Kidney tubule cell (primary cell): ENCODE measurements around the gene COX6B2.

ENCODE experiments used
- DNase-seq: peaks from one replicate; pipeline ENCODE4 v3.0.0-alpha.2; 2018; ENCODE audit warnings: low spot score

COX6B2 gene

DNA sequence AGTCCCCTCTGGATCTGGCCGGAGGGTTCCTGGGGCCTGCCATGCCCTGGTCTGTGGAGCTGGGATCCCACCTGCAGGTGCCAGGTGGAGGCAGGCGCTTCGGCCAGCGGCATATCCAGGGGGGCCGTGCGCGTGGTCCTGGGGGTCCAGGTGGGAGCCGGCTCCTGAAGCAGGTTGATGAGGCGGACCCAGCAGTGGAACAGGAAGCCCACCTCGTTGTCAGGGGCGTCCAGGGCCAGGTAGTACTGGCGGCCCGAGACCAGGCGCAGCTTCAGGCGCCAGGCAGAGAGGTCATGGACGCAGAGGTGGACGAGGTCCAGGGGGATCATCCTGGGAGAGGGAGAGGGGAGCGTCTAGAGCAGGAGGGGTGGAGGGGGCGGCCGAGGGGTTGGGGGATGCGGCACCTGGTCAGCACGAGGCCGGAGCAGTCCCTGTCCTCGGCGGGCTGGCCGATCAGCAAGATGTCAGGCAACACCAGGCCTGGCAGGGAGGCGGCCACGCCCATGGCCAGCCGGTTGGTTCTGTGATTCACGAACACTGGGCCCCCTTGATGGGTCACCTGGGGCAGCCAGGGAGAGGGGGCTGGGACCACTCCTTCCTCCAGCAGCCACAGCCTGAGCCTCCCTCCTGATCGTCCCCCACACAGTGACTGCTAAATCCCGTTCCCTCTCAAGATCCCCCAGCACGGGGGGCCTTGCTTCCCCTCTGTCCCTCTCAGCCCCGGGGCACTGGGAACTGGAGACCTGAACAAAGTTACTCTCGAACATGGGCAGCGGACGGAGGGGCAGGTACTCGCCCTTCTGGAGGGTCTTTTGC is 7.9 kb upstream of the COX6B2 start:
- DNase-seq: no peak

DNA sequence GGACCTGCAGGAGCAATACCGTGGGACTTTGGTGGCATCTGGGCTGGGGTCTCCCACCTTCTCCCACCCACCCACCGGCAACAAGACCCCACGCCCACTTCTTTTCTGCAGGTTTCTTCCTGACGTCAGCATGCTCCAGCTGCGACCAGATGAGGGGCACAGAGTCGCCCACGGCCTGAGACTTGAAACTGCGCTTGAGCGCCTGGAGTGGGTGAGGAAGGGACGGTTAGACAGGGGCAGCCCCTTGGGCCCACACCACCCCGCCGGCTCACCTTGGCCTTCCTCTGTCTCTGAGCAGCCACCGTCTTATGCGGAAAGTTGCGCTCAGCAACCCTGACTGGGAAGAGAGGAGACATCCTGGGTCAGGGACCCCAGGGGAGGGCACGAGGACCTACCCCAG is 6.4 kb upstream of the COX6B2 start:
- no peak for DNase-seq

DNA sequence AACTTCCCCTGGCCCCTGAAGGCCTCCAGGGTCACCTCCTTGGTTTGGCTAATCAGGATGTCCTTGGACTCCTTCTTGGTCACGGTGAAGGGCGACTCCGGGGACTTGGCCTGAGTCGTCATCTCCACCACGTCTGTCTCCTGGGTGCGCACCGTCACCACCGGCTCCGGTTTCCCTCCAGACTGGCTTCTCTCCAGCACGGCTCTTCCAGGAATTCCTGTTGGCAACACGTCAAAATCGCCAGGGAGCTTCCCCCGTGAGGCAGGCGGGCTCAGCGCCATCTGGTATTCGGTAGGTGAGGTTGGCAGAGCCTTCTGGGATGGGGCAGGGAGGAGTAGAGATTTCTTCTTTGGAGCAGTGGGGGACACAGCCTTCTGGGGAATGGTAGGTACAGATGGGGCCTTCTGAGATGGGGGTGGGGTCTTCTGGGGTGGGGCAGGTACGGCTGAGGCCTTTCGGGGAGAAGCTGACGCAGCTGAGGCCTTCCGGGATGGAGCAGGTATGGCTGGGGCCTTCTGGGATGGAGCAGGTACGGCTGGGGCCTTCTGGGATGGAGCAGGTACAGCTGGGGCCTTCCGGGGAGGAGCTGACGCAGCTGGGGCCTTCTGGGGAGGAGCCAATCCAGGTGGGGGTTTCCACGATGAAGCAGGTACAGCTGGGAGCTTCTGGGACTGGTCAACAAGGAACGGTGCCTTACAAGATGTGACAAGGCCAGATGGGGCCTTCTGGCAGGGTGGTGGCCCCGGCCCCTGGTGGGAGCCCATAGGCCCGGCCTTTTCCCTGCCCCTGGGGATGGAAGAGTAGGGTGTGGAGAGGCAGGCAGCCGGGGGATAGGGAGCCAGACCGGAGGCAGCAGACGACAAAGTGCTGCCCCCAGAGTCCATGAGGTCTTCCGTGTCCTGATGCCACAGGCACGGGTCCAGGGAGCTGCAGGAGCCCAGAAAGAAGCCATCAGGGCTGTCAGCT is 4.7 kb upstream of the COX6B2 start:
- peak; percentile 34 for DNase-seq

DNA sequence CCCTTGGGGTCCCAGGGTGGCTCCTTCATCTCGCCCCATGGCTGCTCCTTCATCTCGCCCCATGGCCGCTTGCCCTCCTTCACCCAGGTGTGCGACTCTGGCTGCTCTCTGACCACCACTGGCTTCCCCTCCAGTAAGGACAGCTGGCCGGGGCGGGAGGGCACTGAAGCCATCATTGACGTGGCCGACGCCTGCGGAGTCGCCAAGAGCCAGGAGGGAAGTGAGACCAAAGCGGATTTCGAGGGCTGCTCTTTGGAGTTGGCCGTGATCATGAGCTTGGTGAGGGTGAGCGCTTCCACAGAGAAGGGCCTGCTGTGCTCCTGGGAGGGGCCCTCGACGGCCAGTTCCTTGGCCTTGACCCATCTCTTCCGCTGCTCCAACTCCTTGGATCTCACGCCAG is 4.0 kb upstream of the COX6B2 start:
- DNase-seq: no peak

DNA sequence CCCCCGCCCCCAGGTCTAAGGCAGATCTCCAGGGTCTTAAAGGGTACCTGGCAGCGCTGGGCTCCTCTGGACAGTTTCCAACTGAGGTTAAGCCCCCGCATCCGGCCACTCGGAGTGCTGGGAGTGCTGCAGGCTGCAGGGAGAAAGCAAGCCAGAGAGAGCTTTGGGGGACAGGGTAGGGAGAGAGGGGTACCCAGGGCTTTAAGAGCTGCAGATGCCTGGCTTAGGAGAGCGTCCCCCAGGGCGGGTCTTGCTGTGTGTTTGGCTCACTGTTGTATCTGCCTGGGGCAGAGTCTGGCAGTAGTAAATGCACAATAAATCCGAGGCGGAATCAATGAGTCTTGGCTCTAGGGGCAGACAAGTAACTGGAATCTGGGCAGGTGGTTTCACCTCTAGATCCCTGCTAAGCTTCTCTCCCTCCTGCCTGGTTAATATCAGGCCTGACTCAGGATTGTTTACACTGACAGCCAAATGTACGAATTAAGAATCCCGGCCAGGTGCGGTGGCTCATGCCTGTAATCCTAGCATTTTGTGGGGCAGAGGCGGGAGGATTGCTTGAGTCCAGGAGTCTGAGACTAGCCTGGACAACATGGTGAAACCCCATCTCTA is 798 bp upstream of the COX6B2 start:
- DNase-seq: no peak

DNA sequence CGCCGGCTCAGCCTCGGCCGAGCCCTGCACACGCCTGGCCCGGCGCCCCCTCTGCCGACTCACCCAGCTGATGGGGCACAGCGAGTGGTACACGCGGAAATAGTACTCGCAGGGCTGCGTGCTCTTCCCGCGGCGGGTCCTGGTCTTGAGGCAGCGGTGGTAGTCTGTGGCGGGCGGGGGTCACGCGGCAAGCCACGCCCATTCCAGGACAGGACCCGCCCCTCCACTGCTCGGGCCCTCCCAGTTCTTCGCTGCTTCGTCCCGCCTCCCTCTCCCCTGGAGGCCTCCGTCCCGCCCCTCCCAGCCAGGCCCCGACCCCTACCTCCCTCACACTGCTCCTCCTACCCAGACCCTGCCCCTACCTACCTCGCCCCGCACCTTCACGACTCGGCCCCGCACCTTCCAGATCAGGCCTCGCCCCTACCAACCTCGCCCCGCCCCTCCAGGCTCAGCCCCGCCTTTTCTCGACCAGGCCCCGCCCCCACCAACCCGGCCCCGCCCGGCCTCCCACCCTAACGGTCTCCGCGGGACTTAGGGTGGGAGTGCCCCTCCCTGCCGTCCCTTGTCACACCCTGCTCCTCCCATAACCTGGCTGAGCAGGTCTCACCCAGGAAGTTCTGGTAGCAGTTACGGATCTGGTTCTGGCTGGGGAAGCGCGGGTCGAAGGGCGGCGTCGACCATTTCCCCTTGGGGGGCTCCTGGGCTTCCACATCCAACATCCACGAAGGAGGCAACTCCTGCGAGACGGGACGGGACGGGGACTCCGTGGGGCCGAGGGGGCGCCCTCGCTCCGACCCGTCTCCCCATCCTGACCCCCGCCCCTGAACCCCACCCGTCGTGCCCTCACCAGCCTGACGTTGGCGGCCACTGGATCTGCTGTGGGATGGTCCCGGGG is 469 bp downstream of the COX6B2 start:
- peak; percentile 56 for DNase-seq

DNA sequence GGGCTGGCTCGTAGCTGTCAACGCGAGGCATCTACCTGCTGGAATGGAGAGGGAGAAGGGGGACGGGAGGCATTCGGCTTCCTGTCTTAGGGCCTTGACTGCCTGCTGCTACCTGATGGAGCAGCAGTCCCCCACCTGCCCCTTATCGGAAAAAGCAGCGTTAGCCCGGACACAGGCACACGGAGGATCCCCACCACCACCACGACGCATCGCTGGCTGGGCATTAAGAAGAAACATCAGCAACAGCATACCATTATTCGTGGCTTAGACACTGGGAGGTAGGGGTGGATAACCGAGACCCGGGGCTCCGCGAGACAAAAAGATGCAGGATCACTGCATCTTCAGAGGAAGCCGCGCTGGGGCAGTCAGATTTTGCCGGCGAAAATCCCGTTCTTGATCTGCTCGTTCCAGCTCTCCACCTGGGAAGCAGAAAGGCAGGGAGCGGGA is 1.1 kb downstream of the COX6B2 start:
- DNase-seq: no peak

DNA sequence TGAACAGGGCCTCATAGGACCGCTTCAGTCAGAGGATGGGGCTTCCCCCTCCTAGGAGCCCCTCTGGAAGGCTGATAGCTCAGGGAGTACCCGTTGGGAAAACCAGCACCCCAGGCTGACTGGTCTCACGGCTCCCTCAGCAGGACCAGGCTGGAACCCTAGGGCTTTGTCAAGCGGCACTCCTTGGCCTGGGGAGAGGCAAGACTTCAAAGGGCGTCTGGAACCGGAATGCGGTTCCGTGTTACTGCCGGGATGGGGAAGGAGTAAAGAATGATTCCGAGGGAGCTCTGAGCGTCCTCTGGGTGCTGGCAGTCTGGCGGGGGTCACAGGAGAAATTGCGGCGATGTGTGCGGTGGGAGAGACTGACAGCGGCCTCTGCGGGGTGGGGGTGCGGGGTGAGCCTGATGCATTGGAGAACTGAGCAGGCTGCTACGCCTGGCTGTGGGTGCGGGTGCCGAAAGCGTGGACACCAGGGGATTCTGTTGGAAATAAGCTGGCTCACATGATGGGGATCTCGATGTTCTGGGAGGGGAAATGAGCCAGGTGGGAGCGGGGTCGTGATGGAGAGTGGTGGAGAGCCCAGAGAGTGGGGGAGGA is 1.9 kb downstream of the COX6B2 start:
- no peak for DNase-seq

DNA sequence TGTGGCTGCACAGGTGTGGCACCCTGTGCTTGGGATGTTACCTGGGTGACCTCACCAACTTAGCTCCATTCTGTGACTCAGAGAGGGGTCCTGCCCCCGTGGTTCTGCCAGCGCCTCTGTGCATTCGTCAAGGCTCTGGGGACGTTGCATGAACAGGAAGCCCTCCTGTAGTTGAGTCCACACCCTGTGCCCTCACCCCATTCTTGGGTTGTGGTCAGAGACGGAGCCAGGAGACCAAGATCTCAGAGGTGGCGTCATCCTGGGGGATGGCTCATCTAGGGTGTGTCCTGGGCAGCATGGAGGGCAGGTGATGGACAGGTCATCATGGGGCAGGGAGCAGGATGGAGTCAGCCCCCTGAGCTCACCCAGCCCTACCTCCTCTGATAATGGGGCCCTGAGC is 2.5 kb downstream of the COX6B2 start:
- peak; percentile 66 for DNase-seq

DNA sequence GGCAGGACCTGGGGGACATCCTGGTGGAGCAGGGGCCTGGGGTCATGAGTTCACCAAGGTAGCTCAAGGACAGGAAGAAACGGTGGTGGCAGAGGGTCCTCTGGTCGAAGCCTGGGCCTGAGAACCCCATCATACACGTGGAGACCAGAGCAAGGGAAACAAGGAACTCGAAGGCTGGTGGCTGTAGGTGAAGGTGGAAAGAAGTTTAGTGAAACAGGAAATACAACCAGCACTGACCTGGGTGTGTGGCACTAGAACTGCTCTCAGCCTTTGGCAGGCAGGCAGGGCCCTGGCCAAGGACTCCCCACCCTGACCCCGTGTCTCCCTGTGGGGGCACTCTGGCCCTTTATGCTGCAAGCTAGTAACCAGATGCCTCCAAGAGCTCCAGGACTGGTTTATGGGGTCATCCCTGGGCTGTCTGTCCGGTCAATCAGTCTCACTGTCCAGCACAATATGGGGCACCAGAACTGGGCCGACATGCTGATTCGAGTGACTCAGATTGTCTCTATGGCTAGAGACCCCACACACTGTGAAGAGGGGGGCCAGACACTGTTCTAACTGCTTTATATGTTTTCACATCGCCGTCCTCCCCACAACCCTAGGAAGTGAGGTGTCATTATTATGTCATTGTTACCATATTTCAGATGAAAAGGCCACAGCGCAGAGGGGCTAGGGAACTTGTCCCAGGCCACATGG is 3.8 kb downstream of the COX6B2 start:
- no peak for DNase-seq

DNA sequence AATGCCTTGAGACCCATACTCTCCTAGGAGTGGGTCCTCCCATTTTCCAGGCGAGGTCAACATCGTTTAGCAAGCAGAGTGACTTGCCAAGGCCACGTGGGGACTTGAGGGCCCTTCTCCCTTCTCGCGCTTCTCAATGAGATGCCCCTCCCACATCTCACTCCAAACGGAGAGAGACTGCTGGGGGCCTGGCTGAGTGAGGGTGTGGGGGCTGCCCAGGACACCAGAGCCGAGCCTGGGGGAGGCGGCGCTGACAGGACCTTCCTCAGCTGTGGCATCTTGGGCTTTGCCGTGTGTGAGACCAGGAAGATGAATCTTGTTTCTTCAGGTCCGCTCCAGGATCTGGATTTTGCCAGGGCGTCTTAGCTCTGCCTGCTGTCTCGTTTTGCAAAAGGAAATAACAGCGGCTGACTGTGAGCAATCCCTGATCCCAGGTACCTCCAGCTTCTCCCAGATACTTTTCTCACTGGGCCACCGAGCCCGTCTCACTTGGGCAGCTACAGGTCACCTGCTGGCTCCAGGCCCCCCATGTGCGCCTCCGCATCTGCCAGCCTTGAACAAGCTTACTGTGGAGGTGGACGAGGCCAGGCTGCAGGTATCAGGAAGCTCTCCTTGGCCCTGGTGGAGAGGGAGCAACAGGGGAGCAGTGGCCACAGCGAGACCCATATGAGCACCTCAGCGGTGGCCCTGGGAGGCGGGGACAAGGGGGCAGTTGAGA is 6.0 kb downstream of the COX6B2 start:
- DNase-seq: no peak

DNA sequence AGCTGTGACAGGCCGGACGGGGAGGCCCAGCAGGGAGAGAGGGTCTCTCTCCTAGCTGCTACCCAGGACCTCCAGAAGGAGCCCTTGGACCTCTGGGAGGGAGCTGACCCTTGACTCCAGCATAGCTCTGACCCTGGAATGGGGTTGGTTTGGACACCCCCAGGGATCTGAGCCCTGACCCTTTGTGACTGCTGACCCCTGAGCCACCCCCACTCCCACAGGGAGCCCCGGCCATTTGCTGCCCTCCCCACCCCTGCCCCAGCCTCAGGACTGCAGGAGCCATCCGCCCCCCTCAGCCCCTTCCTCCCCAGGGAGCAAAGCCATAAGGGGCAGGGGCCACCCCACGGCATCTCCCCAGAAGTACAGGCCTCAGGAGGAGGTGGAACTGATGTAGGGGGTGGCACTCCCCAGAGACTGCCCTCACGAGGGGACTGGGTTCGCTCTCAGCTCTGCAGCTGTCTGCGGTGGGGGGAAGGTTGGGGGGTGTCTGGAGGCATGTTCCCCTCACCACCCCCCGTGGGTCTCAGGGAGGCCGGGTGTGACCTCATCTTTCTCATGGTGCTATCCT is 7.0 kb downstream of the COX6B2 start:
- no peak for DNase-seq

DNA sequence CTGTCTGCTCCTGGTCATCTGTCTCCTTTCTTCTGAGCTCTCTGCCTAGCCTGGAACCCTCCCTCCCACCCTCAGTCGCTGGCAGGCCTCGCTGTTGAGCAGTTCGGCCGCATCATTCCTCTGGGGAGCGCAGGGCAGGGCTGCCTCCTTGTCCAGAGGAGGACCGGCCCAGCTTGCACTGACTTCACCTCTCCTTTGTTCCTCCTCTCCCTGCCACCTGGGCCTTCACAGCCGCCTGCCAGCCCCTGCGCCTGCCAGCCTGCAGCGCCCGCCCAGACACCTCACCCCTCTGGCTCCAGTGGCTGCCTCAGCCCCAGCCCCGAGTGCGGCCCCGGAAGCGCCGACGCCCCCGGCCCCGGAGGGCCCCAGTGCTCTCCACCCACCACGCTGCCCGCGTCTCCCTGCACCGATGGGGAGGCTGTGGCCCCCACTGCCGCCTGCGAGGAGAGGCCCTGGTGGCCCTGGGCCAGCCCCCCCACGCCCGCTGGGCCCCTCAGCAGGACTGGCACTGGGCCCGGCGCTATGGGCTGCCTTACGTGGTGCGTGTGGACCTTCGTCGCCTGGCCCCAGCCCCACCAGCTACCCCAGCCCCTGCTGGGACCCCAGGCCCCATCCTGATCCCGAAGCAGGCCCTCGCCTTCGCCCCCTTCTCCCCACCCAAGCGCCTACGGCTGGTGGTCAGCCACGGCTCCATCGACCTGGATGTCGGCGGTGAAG is 7.6 kb downstream of the COX6B2 start:
- no peak for DNase-seq

DNA sequence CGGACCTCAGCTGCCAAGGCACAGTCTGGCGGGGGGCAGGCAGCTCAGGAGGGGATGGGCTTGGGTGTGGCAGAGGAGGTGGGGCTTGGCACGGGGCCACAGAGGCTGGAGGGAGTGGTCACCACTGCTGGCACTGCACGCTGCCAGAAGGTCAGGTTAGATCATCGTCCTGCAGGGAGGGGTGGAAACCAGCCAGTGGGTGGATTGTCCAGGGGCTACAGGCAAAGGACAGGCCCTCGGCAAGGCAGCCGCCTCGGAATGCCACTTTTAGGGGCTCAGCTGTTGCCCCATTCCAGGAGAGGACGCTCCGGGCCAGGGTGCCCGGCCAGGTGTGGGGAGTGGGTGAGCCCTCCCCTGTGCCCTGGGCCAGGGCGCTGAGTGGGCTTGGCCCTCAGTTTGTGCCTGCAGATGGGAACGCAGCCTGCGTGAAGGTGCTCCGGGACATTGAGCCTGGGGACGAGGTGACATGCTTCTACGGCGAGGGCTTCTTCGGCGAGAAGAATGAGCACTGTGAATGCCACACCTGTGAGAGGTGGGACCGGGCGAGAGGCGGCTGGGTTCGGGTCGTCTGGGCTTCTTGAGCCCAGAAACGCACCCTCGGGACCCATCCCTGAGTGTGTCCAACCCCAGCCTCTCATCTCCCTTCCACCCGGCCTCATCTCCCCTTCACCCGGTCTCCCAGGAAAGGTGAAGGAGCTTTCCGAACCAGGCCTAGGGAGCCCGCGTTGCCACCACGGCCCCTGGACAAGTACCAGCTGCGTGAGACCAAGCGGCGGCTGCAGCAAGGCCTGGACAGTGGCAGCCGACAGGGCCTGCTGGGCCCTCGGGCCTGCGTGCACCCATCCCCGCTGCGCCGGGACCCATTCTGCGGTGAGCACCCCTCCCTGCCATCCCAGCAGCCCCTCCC is 8.4 kb downstream of the COX6B2 start:
- no peak for DNase-seq

DNA sequence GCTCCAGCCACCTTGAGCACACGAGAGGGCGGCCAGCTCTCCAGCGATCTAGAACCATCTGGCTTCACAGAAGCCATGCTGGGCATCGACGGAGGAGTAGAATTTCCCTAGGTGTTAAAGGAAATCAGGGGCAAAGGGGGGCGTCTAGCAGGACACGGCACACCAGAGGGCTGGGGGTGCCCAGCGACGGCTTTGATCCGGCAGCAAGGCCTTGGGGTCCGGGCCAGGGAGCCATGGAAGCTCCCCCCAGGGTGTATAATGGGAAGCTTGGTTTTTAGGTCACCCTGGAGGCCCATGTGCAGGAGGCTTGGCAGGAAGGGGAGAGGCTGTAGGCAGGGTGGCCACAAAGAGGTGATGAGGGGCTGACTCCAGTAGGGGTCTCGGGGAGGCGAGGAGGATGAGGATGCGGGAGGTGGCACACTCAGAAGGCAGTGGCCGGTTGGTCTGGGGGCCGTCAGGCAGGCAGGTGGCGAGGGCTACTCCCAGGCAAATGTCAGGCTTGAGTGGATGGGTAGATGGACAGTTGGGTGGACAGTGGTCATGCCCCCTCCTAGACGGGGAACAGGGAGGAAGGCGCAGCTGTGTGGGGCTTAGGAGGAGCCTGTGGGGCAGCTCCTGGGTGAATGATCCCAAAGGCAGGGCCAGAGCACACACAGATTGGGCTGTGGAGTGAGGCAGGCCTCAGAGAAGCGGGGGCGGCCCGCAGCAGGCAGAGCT is 9.3 kb downstream of the COX6B2 start:
- DNase-seq: no peak

DNA sequence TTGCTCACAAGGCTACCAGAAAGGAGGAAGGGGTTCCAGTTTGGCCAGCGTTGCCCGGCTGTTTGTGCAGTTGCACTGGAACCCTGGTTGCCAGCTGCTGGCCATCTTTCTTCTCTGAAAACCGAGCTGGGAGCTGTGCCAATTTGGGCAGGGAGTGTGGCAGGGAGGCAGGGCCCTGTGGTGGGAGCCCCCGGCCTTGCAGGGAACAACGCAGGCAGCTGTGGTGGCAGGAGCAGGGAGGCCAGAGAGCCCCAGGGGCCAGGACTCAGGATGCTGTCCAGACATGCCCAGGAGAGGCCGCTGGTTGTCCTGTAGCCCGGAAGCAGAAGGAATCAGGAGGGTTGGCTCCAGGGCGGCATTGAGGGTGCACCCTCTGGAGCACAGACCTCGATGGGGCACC is 10.1 kb downstream of the COX6B2 start:
- no peak for DNase-seq
